HFFc6 (cell line): Measurements from ENCODE around the gene PHKG2. TPM values are rescaled to one million over a fixed set of nuclear protein-coding genes. Genes with fewer than 3 reads are reported as not detected.

Source experiments
- DNase-seq: peaks from one replicate; pipeline ENCODE4 v3.0.0-alpha.2; 2018
- H3K27ac Mint-ChIP-seq: 2 replicates; pipeline ENCODE4 v1.8.0; 2020; ENCODE audit warnings: mild to moderate bottlenecking, mixed read lengths
- H3K27me3 Mint-ChIP-seq: 2 replicates; pipeline ENCODE4 v1.8.0; 2021; ENCODE audit warnings: mild to moderate bottlenecking, moderate library complexity, mixed read lengths; ENCODE audit not compliant: insufficient read depth
- H3K36me3 Mint-ChIP-seq: 2 replicates; pipeline ENCODE4 v1.8.0; 2021; ENCODE audit warnings: low read depth, mixed read lengths
- H3K4me1 Mint-ChIP-seq: 2 replicates; pipeline ENCODE4 v1.8.0; 2020; ENCODE audit warnings: low read depth, mixed read lengths
- H3K4me3 Mint-ChIP-seq: 2 replicates; pipeline ENCODE4 v1.8.0; 2020; ENCODE audit warnings: mild to moderate bottlenecking, moderate library complexity, mixed read lengths
- H3K9me3 Mint-ChIP-seq: 2 replicates; pipeline ENCODE4 v1.8.0; 2020; ENCODE audit warnings: mild to moderate bottlenecking, mixed read lengths
- CTCF ChIP-seq: fragments of 200-600 bp; sonication (generic); IDR thresholded peaks from 2 replicates; pipeline ENCODE4 v1.5.0; 2021; ENCODE audit warnings: antibody characterized with exemption, mild to moderate bottlenecking
- total RNA-seq, 6 experiments: library from RNA; stranded (reverse); fragmentation: NEBNext Ultra II Directional; extraction: Animal tissue kit (Norgen Biotek cat#: 25700); gene quantifications; 2 replicates in 1 of 6; 3 replicates in 5 of 6; pipeline ENCODE4 v1.2.3, GENCODE V29; 2021

Gene PHKG2
- total RNA-seq, 6 experiments from 2014 or later, result 26.6 to 31.0 (median 27.7) TPM

- DNase-seq, result no peak
- Mint-ChIP-seq H3K4me1 (peaks cover 11% of the 10 kb centered on the region), H3K27ac (no peak overlapping the region), H3K9me3 (no peaks in the 10 kb centered on the region), H3K36me3 (peaks cover 40% of the 10 kb centered on the region), H3K27me3 (peaks cover 4% of the 10 kb centered on the region), H3K4me3 (no peak overlapping the region)
- no peak for TF ChIP-seq CTCF
Measured at GRCh38 chr16:30767767-30768465, 19.7 kb downstream of the PHKG2 start.

GRCh38 chr16:30768583-30769181 lies 20.5 kb downstream of the PHKG2 start:
- Mint-ChIP-seq H3K4me1 (peaks cover 4% of the 10 kb centered on the region), H3K27ac (no peak overlapping the region), H3K27me3 (peaks cover 4% of the 10 kb centered on the region), H3K4me3 (no peak overlapping the region), H3K9me3 (no peaks in the 10 kb centered on the region), H3K36me3 (peaks cover 41% of the 10 kb centered on the region)
- no peak for DNase-seq
- no peak for TF ChIP-seq CTCF

GRCh38 chr16:30769379-30770089 lies 21.3 kb downstream of the PHKG2 start:
- no peaks in the 10 kb centered on the region for H3K9me3 Mint-ChIP-seq
- no peak for DNase-seq
- no peak overlapping the region for H3K4me3 Mint-ChIP-seq
- H3K36me3 Mint-ChIP-seq, result peaks cover 41% of the 10 kb centered on the region
- H3K4me1 Mint-ChIP-seq, result peaks cover 4% of the 10 kb centered on the region
- H3K27me3 Mint-ChIP-seq, result peaks cover 4% of the 10 kb centered on the region
- no peak overlapping the region for H3K27ac Mint-ChIP-seq
- no peak for TF ChIP-seq CTCF

- no peak overlapping the region for H3K4me3 Mint-ChIP-seq
- no peak overlapping the region for H3K27ac Mint-ChIP-seq
- H3K27me3 Mint-ChIP-seq, result peaks cover 12% of the 10 kb centered on the region
- H3K4me1 Mint-ChIP-seq, result peaks cover 19% of the 10 kb centered on the region
- H3K36me3 Mint-ChIP-seq, result peaks cover 34% of the 10 kb centered on the region
- no peaks in the 10 kb centered on the region for H3K9me3 Mint-ChIP-seq
- TF ChIP-seq CTCF, result no peak
- no peak for DNase-seq
Measured at GRCh38 chr16:30771726-30772125, 23.5 kb downstream of the PHKG2 start.

GRCh38 chr16:30773826-30774225 lies 25.6 kb downstream of the PHKG2 start:
- H3K4me3 Mint-ChIP-seq, result no peak overlapping the region
- peaks cover 28% of the 10 kb centered on the region for H3K36me3 Mint-ChIP-seq
- no peaks in the 10 kb centered on the region for H3K9me3 Mint-ChIP-seq
- no peak for TF ChIP-seq CTCF
- no peak overlapping the region for H3K27ac Mint-ChIP-seq
- H3K27me3 Mint-ChIP-seq, result peaks cover 17% of the 10 kb centered on the region
- H3K4me1 Mint-ChIP-seq, result peaks cover 33% of the 10 kb centered on the region
- DNase-seq, result no peak
